ENCODE results near the gene BCL7A.

Gene BCL7A

DNA sequence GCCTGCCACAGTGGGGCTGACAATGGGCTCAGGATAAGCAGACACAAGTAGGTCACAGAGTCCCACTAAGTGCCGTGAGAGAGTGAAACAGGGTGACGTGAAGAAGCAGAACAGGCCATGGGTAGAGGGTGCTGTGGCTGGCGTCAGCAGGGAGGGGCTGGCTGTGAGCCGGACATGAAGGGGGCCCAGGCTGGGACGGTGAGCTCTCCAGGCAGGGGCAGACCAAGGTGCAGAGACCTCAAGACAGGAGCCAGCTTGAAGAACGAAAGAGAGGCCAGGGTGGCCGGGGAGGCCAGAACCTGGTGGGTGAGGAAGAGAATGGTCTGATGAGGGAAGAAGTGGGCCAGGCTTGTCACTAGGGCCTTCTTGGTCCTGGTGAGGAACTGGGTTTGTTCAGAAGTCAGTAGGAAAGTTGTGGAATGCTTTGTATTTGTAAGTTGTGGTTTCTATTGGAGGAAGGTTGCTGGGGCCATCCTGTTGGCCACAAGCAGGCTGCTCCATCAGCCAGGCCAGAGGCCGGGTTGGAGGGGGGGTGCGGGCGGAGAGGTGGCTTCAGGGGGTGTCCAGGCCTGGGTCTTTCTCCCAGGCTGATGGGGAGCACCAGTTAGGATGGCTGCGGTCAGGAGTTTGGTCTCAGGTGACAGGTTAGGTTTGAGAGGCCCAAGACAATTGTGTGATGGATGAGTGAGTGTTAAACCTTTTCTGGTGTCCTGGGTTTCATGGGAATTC, 35.5 kb downstream of the BCL7A start:
- no peak for DNase-seq

DNA sequence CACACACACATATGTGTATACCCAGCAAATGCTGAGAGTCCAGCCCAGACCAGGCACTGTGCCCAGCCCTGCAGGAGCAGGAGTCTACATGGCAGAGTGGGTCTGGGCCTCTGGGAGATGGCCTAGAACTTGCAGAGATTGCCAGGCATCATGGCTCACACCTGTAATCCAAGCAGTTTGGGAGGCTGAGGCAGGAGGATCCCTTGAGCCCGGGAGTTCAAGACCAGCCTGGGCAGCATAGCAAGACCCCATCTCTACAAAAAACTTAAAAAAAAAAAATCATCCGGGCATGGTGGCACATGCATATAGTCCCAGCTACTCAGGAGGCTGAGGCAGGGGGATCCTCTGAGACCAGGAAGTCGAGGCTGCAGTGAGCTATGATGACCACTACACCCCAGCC, 36.1 kb downstream of the BCL7A start:
- no peak for DNase-seq

DNA sequence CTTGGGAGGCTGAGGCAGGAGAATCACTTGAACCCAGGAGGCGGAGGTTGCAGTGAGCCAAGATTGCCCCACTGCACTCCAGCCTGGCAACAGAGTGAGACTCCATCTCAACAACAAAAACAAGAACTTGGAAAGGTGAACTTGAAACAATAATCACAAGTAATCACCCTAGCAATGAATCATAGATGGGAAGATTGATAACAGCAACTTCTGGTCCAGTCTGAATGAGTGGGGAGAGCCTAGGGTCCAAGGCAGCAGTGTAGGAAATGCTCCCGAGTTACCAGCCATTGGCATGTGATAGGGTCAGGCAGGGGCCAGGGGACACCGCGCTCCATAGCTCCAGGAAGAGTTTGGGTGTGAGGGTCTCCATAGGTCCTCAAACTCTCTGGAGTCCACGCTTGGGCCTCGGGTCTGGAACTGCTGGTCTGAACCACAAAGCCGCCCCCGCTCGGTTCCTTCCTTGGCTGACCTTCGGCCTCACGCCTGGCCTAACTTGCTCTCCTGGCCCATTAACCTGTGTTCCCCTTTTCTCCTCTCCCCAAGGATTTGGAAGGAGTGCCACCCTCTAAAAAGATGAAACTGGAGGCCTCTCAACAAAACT, 37.0 kb downstream of the BCL7A start:
- no peak for DNase-seq

DNA sequence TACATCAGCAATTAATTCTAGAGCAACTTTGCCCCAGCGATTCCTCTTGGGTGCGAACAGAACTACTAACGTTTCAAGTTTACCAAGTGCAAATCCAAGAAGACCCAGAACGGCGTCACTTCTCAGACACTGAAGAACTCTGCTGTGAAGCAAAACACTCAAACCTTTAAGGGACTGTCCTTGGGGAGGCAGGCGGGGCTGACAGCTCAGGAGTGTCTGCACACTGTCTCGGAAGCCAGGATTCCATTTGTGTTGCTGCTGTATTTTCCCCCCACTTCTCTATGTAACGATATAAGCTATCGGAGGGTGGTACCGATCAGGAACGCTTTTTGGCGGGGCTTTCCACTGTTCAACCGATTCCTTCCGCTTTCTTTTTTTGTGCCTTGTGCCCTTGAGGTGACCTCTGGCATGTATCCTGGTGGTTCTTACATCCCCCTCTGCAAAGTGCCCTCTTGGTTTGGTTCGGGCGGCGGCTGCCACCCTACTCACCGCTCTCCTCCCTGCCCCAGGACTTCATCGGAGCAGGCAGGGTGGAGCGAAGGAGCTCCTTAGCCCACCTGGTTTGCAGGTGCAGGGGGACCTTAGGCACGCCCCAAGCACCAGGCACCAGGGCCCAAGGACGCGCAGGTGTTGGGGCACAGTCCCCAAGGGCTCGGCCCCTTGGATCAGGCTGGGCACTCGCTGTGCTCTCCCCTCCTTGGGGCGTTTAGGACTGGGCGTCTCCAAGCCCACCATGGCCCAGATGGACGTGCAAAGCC, 37.7 kb downstream of the BCL7A start:
- no peak for DNase-seq

DNA sequence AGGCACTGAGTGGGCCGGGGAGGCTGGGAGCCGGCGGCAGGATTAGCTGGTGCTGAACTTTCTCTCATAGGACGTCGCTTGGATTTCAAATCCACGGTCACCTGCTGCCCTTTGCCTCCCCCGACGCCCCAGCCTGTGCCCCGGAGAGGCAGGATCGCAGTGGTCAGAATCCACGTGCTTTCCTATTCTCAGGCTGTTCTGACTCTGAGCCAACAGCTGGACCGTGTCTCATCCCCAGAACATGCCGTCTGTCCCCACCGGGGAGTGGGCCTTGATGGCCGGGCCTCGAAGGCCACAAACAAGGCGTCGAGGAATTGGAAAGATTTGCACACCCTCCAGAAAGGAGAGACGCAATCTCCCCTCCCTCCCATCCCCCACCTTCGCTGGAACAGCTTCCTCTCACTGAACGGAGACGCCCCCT, 38.4 kb downstream of the BCL7A start:
- no peak for DNase-seq

DNA sequence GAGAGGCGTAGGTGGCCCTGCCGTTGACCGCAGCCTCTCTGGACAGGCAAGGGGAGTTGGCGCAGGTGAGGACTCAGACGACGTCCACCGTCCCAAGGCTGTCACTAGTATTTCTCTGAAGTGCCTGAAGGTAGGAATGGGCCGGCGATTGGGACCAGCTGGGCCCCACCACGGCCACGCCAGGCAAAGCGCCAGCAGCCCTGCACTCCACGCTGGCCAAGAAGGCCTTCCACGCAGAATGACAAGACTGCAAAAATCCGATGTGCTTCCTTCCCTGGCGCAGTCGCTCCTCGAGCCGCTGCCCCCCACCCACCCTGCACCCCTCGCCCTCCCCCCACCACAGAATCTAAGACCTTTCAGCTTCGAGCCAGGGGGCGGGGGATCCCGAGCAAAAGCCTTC, 39.6 kb downstream of the BCL7A start:
- DNase-seq = no peak

DNA sequence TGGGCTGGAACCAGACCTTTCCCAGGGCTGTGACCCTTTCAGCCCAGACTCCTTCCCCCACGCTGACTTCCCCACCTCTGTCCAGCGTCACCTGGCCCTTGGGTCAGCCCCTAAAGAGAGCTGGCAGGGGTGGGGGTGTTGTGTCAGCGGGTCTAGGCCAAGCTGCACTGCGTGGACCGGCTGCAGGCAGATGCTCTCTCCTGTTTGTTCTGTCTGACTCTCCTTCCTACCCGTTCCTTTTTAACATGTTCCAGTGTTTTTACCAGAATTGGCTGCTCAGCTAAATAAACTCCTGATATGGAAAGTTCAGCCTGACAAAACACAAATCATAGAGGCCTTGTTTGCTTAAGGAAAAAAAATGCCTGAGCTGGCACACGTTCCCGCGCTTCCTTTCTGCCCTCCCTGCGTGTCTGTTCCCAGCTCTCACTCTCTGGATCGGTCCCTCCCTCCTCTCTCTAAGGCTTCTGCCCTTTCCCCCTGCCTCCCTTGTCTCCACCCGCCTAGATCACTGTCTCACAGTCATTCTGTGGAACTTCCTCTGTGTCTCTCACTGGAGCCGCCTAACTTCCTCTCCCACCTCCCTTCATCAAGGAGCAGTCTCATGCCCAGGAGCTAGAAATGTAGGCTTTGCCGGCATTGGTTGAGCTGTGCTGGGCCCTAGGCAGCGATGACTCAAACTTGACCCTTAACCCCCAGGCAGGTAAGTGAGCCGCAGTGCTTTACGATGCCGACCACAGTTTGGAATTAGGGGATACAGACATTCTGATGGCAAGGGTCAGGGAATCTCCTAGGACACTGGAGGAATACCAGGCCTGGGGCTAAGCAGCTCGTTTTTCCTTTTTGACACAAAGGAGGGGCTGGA, 41.4 kb downstream of the BCL7A start:
- DNase-seq = no peak

DNA sequence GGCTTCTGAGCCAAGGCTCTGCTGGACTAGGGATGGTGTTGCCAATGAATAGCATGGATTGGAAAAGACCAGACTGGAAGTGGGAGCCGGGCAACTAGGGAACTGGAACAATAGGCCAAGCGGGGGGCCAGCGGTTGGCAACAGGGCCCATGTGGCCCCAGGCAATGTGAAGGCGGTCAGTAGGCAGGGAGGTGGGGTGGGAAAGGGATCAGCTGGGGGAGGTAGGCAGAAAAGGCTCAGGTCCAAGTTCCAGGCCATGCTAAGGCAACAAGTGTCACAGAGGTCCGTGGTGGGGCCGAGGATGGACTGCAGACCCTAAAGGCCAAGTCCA, 42.0 kb downstream of the BCL7A start:
- DNase-seq = no peak

DNA sequence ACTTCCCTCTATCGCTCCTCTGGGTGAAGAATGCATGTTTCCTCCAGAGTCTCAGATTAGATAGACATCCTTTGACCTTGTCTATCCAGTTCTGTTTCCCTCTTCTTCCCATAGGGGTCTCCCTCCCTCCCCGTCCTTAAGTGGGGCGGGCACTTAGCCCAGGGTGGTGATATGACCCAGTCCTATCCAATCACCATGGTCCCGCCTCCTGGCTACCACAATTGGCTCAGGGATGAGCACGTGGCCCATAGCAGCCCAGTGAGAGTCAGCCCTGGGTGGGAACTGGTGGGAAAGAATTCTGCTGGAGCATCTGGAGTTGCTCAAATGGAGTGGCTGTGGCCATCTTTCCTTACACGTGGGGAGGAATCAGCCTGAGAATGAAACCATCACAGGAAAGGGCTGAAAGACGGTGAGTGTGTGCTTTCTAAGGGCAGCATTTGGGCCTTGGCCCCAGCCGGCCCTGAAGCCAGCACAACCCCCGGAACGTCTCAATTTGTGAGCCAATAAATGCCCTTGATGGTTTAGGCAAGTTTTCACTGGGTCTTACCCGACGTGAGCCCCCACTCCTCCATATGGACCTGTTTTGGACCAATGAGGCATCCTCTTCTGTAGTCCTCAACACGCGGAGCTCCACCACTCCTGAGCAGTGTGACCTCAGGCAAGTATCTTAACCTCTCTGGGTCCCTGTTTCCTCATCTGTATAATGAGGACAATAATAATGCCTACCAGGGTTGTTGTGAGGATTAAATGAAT, 42.5 kb downstream of the BCL7A start:
- peak; percentile 67 for DNase-seq

DNA sequence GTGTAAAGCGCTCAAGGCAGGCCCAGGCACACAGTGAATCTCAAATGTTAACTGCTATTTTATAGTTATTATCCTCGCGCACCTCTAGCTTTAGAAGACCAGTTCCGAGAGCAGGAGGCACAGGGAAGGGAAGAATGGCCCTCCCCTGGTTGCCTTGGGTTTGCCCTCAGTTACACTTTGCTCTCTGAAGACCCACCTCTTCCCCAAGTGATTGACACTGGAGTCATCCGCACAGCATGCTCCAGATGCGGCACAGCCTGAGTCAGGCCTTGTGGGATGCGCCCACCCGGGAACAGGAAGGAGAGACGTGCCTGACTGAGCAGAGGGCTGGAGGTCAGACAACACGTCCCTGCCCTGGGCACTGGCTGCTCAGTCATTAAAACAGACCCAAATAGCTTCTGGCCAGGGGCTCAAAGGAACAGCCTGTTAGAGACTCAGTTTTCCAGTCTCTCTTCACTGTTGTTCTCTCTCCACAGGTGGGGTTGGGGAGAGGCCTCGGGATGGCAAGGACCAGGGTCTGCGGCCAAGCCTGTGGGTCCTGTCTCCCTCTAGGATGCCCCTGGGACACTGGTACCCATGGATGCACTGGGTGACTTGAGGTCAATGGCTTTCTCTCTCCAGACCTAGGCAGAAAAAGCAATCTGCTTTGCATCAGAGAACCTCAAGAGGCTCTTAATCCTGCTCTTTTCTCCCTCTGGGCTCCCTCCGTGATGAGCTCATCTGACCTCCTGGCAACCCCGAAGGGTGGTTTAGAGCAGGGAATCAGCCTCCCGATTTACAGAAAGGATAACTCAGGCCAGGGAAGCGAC, 43.3 kb downstream of the BCL7A start:
- no peak for DNase-seq

DNA sequence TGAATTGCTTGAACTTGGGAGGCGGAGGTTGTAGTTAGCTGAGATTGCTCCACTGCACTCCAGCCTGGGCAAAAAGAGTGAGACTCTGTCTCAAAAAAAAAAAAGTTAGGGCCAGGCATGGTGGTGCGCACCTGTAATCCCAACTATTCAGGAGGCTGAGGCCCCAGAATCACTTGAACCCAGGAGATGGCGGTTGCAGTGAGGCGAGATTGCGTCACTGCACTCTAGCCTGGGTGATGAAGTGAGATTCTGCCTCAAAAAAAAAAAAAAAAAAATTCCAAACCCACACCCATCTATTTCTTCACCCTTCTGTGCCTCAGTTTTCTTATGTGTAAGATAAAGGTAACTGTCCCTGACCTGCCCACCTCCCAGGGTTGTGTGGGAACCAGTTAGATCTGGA, 45.9 kb downstream of the BCL7A start:
- no peak for DNase-seq

DNA sequence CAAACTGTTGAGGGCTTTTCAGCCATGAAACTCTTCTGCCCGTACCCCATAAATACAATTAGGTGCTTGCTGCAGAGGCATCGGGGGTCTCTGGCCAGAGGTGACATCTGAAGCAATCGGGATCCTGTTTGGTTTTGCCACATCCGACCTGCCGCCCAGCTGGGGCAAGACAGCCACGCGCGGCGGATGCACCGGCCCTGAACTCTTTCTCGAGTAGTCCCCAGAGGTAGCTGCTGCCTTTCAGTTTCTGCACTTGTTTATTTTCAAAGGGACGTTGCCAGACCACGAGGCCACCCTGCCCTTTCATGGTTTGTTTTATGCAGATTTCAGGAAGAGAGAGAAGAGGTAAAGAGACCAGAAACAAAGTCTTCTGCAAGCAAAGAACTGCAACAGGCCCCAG, 46.3 kb downstream of the BCL7A start:
- DNase-seq = no peak

DNA sequence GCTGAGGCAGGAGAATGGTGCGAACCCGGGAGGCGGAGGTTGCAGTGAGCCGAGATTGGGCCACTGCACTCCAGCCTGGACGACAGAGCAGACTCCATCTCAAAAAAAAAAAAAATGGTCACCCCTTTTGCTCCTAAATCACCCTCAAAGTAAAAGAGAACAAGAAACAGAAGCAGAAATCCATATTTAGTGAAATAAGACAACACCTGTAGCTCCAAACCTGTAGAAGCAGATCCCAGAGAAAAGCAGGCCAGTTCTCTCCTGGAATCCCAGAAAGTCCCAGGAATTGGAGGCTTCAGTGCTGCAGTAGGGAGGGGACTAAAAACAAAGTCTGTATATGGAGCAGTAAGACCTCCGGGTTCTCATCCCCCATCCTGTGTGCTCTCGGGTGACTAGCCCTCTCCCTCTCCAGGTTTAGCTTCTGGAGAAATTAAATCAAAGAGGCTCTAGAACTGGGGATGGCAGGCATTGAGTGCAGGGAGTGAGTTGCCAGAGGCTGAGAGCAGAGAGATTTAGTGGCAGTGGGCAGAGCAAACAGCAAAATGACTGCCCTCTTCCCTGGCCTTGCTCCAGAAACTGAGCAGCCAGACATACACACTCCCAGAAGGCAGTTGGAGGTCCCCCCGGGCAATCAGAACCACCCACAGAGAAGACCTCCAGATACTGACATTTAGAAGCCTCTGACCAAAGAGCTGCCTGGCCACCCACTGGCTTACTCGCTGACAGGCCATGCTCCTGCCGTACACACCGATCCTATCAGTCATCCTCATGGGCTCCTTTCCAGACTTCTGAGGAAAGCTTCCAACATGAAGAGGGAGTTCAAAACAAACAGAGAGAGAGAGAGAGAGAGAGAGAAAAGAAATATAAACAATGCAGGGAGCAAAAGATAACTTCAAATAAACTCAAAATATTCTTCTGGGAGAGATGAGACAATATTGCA, 50.6 kb downstream of the BCL7A start:
- DNase-seq = peak; percentile 48

DNA sequence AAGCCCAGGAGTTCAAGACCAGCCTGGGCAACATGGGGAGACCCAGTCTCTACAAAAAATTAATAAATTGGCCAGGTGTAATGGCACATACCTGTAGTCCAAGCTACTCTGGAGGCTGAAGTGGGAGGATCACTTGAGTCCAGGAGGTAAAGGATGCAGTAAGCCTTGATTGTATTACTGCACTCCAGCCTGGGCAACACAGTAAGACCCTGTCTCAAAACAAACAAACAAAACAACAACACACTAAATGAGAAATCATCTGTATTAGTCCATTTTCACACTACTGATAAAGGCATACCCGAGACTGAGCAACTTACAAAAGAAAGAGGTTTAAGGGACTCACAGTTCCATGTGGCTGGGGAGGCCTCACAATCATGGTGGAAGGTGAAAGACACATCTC, 52.1 kb downstream of the BCL7A start:
- DNase-seq = no peak

DNA sequence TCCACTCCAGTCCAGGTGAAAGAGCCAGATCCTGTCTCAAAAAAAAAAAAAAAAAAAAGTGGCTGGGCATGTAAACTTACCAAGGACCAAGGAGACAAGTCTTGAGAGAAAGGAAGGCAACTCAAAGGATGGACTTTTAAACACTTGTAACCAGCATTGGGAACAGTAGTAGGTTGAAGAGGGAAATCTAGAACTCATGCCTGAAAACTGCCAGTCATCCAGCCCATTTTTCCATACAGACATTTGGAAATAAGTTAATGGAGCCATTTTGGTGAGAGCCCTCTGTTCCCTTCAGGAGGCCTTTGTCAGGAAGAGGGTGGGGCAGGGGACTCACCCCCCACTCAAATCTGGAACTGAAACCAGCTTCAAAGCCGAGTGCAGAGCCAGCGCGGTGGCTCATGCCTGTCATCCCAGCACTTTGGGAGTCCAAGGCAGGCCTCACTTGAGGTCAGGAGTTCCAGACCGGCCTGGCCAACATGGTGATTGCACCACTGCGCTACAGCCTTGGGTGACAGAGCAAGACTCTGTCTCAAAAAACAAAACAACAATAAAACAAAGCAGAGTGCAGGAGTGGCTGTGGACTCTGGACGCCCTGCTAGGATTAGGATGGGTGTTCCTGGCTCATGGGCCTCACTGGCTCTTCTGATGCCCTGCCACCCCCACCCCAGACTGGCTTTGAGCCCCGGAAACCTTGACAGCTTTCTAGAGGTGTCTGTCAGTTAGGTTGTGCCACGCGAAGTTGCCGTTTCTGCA, 55.2 kb downstream of the BCL7A start:
- no peak for DNase-seq

DNA sequence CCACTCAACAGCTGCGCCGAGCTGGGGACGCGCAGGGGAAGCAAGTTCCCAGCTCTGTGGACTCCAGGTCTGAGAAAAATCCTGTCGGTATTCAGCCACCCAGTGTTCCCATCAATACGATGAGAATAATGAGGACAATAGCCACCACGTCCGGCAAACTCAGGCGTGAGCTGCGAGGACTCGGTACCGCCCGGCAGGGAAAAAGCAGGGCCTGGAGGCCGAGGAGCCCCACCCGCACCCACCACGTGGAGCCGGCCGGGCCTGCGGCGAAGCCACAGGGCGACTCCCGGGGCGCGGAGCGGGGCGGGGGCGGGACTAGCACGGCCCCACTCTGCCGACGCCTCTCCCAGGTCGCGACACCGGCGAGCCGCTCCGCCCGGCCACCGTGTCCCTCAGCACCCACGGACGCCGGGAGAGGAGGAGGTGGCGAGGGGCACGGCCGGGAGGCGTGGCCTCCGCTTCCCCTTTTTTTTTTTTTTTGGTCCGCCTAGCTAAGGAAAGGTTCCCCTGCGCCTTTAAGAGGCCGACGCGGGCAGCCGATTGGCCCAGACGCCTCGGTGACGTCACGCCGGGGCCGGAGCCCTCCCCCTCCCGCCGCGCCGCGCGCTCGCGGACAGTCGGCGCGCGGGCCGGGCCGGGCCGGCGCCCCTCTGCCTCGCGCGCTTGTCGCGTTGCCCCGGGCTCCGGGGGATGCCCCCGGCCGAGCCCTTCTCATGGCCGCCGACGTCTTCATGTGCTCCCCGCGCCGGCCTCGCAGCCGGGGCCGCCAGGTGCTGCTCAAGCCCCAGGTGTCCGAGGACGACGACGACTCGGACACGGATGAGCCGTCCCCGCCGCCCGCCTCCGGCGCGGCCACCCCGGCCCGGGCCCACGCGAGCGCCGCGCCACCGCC, 56.7 kb downstream of the BCL7A start, which contains the start of gene MLXIP:
Gene MLXIP, plus strand, starts transcription at position 616 of the 892 bp plus-strand sequence. Its CDS starts 98 bp downstream, at position 714.
- DNase-seq = peak; percentile 78

DNA sequence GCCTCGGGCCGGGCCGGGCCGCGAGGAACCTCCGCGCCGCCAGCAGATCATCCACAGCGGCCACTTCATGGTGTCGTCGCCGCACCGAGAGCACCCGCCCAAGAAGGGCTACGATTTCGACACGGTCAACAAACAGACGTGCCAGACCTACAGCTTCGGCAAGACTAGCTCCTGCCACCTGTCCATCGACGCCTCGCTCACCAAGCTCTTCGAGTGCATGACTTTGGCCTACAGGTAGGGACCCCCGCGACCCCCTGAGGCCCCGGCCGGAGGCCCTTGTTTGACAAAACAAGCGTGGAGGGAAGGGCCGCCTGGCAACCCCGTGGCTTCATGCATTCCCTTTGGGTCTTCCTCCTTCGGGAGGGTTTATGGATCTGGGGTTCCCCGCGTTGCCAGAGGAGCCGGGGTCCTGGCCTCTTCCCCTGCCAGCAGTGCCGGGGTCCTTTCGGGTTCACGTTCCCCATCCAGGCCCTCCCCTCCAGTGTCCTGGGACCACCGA, 57.4 kb downstream of the BCL7A start:
- DNase-seq = no peak

DNA sequence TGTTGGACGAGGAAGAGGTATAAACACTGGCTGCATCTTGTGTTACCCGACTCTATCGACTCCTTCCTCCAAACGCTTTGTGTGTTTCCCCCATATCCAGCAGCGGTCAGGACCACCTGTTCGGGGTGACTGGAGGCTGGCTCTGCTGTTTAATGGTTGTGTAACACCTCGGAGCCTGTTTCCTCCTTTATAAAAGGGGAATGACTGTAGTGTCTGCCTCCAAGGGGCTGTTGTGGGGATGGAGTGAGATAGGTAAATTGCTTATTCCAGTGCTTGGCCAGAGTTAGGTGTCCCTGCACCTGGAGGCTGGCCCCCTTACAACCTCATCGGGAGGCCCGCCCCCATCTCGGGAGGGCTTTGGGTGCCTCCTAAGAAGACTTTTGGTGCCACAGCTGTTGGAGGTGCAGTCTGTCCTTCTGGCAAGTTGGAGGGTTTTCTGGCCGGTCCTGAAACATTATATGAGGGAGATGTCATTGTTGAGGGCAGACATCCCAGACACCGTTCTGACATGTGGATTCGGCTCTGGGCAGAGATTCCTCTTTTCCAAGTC, 57.9 kb downstream of the BCL7A start:
- DNase-seq = no peak
